ENCODE measurements around the gene CCDC57. TPM values are rescaled to one million over a fixed set of nuclear protein-coding genes. Genes with fewer than 3 reads are reported as not detected.

The CCDC57 gene
- total RNA-seq, 3 donors from 2014 or later, result 48.9 to 64.6 (median 60.5) TPM

- ATAC-seq (no peak), DNase-seq (no peak)
- Mint-ChIP-seq H3K36me3 (ENCODE audit: insufficient read depth) (peaks cover 13% of the 10 kb centered on the region), H3K9me3 (no peaks in the 10 kb centered on the region), H3K27me3 (ENCODE audit: low read depth) (no peaks in the 10 kb centered on the region), H3K4me3 (no peak overlapping the region), H3K4me1 (ENCODE audit: low read depth) (peaks cover under 1% of the 10 kb centered on the region)
Observed at GRCh38 chr17:82158825-82159224, 53.8 kb downstream of the CCDC57 start.

GRCh38 chr17:82157046-82158035, 55.3 kb downstream of the CCDC57 start:
- H3K36me3 Mint-ChIP-seq (ENCODE audit: insufficient read depth), result peaks cover 7% of the 10 kb centered on the region
- H3K27me3 Mint-ChIP-seq (ENCODE audit: low read depth), result no peaks in the 10 kb centered on the region
- DNase-seq (no peak), ATAC-seq (no peak)
- no peaks in the 10 kb centered on the region for H3K9me3 Mint-ChIP-seq
- H3K4me1 Mint-ChIP-seq (ENCODE audit: low read depth), result peaks cover 2% of the 10 kb centered on the region
- H3K4me3 Mint-ChIP-seq, result no peak overlapping the region

GRCh38 chr17:82156284-82156925, 56.2 kb downstream of the CCDC57 start:
- no peak overlapping the region for H3K4me3 Mint-ChIP-seq

DNA sequence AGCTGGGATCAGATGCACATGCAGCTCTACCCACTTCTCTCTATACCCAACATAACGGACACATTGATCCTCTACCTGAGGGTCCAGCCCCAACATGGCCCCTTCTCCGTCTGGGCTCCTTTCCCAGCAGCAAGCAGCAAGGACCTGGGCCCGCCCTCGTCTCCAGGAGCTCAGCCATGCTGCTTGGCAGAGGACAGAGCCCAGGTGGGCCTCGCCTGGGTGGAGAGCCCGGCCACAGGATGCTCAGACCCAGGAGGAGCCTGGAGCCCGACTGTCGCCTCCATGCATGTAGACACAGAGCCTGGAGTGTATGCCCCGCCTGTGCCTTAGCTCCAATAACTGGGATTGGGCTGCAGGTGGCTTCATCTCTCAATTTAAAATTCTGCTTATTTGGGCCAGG, 57.0 kb downstream of the CCDC57 start:
- no peak for ATAC-seq
- Mint-ChIP-seq H3K36me3 (ENCODE audit: insufficient read depth) (peaks cover 5% of the 10 kb centered on the region), H3K9me3 (no peaks in the 10 kb centered on the region)

More at GRCh38 chr17:82156284-82156925, 56.2 kb downstream of the CCDC57 start:
- DNase-seq (no peak), ATAC-seq (no peak)
- H3K9me3 Mint-ChIP-seq, result no peaks in the 10 kb centered on the region
- no peaks in the 10 kb centered on the region for H3K27me3 Mint-ChIP-seq (ENCODE audit: low read depth)
- H3K36me3 Mint-ChIP-seq (ENCODE audit: insufficient read depth), result peaks cover 5% of the 10 kb centered on the region
- H3K4me1 Mint-ChIP-seq (ENCODE audit: low read depth), result peaks cover 2% of the 10 kb centered on the region

GRCh38 chr17:82154881-82155331, 57.7 kb downstream of the CCDC57 start:
- H3K4me1 Mint-ChIP-seq (ENCODE audit: low read depth), result peaks cover 2% of the 10 kb centered on the region
- H3K36me3 Mint-ChIP-seq (ENCODE audit: insufficient read depth), result peaks cover 3% of the 10 kb centered on the region
- no peak overlapping the region for H3K4me3 Mint-ChIP-seq
- no peak for DNase-seq
- no peak for ATAC-seq
- H3K27me3 Mint-ChIP-seq (ENCODE audit: low read depth), result no peaks in the 10 kb centered on the region
- H3K9me3 Mint-ChIP-seq, result no peaks in the 10 kb centered on the region

More for the DNA sequence above, 57.0 kb downstream of the CCDC57 start:
- DNase-seq, result no peak
- no peak overlapping the region for H3K4me3 Mint-ChIP-seq
- no peaks in the 10 kb centered on the region for H3K27me3 Mint-ChIP-seq (ENCODE audit: low read depth)
- peaks cover 2% of the 10 kb centered on the region for H3K4me1 Mint-ChIP-seq (ENCODE audit: low read depth)

DNA sequence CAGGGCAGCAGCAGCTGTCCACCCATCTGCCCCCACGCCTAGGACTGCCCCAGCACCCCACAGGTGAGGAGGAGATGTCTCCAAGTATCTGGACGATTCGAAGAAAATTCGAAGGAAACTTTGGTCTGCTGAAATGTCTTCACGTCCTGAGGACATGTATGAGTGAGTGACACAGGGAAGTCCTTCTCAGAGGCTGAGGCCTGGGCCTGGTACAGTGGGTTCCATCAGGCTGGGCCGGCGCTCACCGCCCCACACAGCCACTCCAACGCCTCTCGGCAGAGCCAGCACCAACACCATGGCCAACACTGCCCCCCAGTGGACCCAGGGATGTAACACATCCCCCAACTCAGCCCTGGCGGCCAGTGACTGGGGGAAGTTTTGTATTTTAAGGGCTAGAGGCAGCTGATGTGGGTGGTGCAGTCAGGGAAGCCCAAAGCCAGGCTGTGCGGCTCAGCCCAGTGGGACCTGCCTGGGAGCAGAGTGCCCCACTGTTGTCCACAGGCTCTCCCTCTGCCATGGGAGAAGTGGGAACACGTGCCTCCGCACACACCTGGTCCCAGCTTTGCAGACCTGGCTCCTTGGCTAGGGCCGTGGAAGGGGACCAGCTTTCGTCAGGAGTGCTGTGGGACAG, 58.8 kb downstream of the CCDC57 start:
- no peak overlapping the region for H3K4me3 Mint-ChIP-seq
- H3K36me3 Mint-ChIP-seq (ENCODE audit: insufficient read depth), result no peaks in the 10 kb centered on the region
- peak; percentile 82 for DNase-seq
- ATAC-seq, result peak; percentile 95 to 99
- H3K4me1 Mint-ChIP-seq (ENCODE audit: low read depth), result peaks cover 2% of the 10 kb centered on the region
- H3K9me3 Mint-ChIP-seq, result no peaks in the 10 kb centered on the region
- no peaks in the 10 kb centered on the region for H3K27me3 Mint-ChIP-seq (ENCODE audit: low read depth)

DNA sequence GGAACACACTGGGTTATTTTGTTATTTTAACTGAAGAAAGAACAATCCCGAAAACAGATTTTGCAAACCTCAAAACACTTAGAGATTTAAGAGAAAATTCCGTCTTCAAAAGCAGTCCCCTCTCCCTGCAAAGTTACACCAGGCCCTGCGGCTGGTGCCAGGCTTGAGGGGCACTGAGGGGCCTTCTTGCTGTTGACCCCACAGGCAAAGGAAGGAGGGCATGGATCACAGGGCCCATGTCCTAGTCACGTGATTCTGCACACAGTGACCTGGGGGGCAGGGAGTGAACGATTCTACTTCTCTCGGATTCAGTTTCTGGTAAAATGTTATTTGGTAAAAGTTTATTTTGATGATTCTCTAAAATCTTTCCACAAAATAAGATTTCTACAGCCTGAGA, 59.3 kb downstream of the CCDC57 start:
- no peak for DNase-seq
- ATAC-seq, result no peak
- H3K4me1 Mint-ChIP-seq (ENCODE audit: low read depth), result peaks cover 2% of the 10 kb centered on the region
- H3K36me3 Mint-ChIP-seq (ENCODE audit: insufficient read depth), result no peaks in the 10 kb centered on the region
- no peaks in the 10 kb centered on the region for H3K9me3 Mint-ChIP-seq
- H3K4me3 Mint-ChIP-seq, result no peak overlapping the region
- no peaks in the 10 kb centered on the region for H3K27me3 Mint-ChIP-seq (ENCODE audit: low read depth)

DNA sequence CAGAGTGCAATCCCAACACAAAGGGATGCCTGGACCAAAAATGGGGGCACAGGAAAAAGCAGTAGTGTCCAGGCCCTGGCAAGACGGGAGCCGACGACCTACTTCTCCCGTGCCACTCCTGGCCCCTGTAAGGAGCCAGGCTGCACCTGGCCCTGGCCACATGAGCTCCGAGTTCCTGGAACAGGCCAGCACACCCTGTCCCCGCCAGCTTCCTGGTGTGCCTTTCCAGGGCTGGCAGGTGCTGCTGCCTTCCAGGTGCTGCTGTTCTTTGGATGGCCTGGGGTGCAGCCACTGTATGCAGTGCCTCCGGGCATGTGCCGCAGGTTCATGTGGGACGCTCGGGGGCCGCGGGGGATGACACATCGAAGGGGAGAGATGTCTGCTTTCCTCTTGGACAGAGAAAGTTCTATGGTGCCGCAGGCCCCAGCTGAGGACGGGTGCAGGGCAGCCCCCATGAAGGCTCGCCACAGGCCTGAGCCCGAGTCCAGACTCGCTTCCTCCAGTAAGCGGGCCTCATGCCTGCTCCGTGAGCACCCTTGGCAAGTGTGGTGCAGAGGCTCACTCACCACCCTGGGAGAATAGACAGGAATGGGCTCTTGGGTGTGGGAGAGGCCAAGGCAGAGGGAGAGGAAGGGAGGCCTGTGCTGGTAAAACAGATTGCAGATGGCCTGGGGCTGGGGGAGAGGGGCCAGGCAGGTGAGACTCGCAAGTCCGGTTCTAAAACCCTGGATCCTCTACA, 59.9 kb downstream of the CCDC57 start:
- Mint-ChIP-seq H3K9me3 (no peaks in the 10 kb centered on the region), H3K36me3 (ENCODE audit: insufficient read depth) (no peaks in the 10 kb centered on the region), H3K27me3 (ENCODE audit: low read depth) (no peaks in the 10 kb centered on the region), H3K4me3 (no peak overlapping the region), H3K4me1 (ENCODE audit: low read depth) (peaks cover 2% of the 10 kb centered on the region)
- DNase-seq (no peak), ATAC-seq (no peak)

DNA sequence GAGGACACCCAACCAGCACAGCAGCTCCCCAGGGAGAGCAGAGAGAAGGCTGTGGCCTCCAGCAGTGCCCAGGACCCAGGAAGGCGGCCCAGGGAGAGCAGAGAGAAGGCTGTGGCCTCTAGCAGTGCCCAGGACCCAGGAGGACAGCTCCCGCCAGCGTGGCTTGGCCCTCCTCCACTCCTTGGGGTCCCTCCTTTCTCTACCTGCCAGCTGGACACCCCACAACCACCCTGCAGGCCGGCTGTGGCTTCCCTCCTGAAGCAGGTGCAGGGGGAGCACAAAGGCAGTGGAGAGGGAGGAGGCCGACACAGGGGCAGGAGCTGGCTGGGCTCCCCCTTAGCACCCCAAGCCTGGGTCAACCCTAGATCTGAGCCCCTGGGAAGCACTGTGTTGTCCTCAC, 60.5 kb downstream of the CCDC57 start:
- no peak for DNase-seq
- H3K27me3 Mint-ChIP-seq (ENCODE audit: low read depth), result no peaks in the 10 kb centered on the region
- H3K4me3 Mint-ChIP-seq, result no peak overlapping the region
- no peaks in the 10 kb centered on the region for H3K36me3 Mint-ChIP-seq (ENCODE audit: insufficient read depth)
- H3K9me3 Mint-ChIP-seq, result no peaks in the 10 kb centered on the region
- ATAC-seq, result no peak
- H3K4me1 Mint-ChIP-seq (ENCODE audit: low read depth), result peaks cover 2% of the 10 kb centered on the region

DNA sequence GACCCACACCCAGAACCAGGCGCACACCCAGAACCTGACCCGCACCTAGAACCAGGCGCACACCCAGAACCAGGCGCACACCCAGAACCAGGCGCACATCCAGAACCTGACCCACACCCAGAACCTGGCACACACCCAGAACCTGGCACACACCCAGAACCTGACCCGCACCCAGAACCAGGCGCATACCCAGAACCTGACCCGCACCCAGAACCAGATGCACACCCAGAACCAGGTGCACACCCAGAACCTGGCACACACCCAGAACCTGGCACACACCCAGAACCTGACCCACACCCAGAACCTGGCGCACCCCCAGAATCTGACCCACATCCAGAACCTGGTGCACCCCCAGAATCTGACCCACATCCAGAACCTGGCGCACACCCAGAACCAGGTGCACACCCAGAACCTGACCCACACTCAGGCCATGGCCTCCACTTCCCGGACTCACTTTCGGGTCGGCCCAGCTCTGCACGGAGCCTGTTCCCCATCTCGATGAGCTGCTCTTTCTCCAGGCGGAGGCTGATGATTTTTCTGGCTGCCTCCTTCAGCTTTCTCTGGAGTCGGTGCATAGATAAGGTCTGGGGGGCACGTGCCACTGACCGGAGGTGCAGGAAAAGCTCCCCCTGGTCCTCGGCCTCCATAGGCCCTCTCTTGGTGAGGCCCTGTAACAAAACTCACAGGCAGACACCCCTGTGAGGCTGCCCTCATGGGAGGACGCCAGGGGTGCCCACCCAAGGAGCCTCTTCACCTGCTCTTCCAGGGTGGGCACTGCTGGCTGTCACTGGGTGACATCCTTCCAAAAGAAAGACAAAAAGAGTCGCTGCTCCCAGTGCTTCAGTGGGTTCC, 61.3 kb downstream of the CCDC57 start:
- ATAC-seq, result no peak
- H3K9me3 Mint-ChIP-seq, result no peaks in the 10 kb centered on the region
- peaks cover 2% of the 10 kb centered on the region for H3K4me1 Mint-ChIP-seq (ENCODE audit: low read depth)
- DNase-seq, result no peak
- H3K36me3 Mint-ChIP-seq (ENCODE audit: insufficient read depth), result peaks cover 4% of the 10 kb centered on the region
- H3K27me3 Mint-ChIP-seq (ENCODE audit: low read depth), result no peaks in the 10 kb centered on the region
- H3K4me3 Mint-ChIP-seq, result no peak overlapping the region

- no peak for DNase-seq
- Mint-ChIP-seq H3K27me3 (ENCODE audit: low read depth) (no peaks in the 10 kb centered on the region), H3K9me3 (no peaks in the 10 kb centered on the region), H3K4me3 (no peak overlapping the region), H3K4me1 (ENCODE audit: low read depth) (peaks cover 2% of the 10 kb centered on the region), H3K36me3 (ENCODE audit: insufficient read depth) (peaks cover 4% of the 10 kb centered on the region)
- no peak for ATAC-seq
Observed at GRCh38 chr17:82149401-82150099, 63.1 kb downstream of the CCDC57 start.

DNA sequence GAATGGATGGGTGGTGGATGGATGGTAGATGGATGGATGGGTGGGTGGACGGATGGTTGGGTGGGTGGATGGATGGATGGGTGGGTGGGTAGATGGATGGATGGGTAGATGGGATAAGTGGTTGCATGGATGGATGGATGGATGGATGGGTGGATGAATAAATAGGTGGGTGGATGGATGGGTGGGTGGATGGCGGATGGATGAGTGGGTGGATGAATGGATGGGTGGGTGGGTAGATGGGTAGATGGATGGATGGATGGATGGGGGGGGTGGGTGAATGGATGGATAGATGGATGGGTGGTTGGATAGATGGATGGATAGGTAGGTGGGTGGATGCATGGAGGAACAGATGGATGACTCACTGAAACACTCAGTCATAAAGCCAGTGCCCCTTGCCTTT, 63.6 kb downstream of the CCDC57 start:
- H3K27me3 Mint-ChIP-seq (ENCODE audit: low read depth), result no peaks in the 10 kb centered on the region
- DNase-seq (no peak), ATAC-seq (no peak)
- no peak overlapping the region for H3K4me3 Mint-ChIP-seq
- no peaks in the 10 kb centered on the region for H3K9me3 Mint-ChIP-seq
- H3K36me3 Mint-ChIP-seq (ENCODE audit: insufficient read depth), result peaks cover 4% of the 10 kb centered on the region
- peaks cover 2% of the 10 kb centered on the region for H3K4me1 Mint-ChIP-seq (ENCODE audit: low read depth)

DNA sequence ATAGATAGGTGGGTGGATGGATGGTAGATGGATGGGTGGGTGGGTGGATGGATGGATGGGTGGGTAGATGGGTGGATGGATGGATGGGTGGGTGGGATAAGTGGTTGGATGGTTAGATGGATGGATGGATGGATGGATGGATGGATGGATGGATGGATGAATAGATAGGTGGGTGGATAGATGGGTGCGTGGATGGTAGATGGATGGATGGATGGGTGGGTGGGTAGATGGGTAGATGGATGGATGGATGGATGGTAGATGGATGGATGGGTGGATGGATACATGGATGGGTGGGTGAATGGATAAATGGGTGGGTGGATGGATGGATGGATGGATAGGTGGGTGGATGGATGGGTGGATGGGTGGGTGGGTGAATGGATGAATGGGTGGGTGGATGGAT, 64.6 kb downstream of the CCDC57 start:
- no peaks in the 10 kb centered on the region for H3K27me3 Mint-ChIP-seq (ENCODE audit: low read depth)
- peaks cover 4% of the 10 kb centered on the region for H3K36me3 Mint-ChIP-seq (ENCODE audit: insufficient read depth)
- H3K4me1 Mint-ChIP-seq (ENCODE audit: low read depth), result no peaks in the 10 kb centered on the region
- no peak for DNase-seq
- no peaks in the 10 kb centered on the region for H3K9me3 Mint-ChIP-seq
- ATAC-seq, result no peak
- H3K4me3 Mint-ChIP-seq, result no peak overlapping the region
